CD4-positive, alpha-beta T cell treated with Interleukin-15 for 4 hours (primary cell): ENCODE results near the gene SYCP3.
A peak's percentile ranks its signal among the peaks of the same experiment; 100 is the strongest.
"Not testable (repeated sequence)": the region's sequence is repeated elsewhere in the genome, so short reads cannot be mapped to it uniquely, and the experiment has no call there.

Experiments
- DNase-seq: peaks from one replicate; pipeline ENCODE4 v3.0.0-alpha.2; 2020; ENCODE audit warnings: low spot score

SYCP3 gene

GRCh38 chr12:101759396-101760047 lies 20.3 kb upstream of the SYCP3 start:
- peak; percentile 52 for DNase-seq

GRCh38 chr12:101750152-101750551 lies 10.9 kb upstream of the SYCP3 start:
- DNase-seq = no peak

- DNase-seq = no peak
Observed at GRCh38 chr12:101749657-101750056, 10.4 kb upstream of the SYCP3 start.

GRCh38 chr12:101748907-101749306 lies 9.6 kb upstream of the SYCP3 start:
- DNase-seq = no peak

- DNase-seq = no peak
Observed at GRCh38 chr12:101747697-101748096, 8.4 kb upstream of the SYCP3 start.

GRCh38 chr12:101746661-101747060 lies 7.4 kb upstream of the SYCP3 start:
- DNase-seq = no peak

- DNase-seq = no peak
Observed at GRCh38 chr12:101746196-101746595, 6.9 kb upstream of the SYCP3 start.

- DNase-seq = no peak
Observed at GRCh38 chr12:101745481-101745880, 6.2 kb upstream of the SYCP3 start.

GRCh38 chr12:101743724-101744472 lies 4.6 kb upstream of the SYCP3 start:
- no peak for DNase-seq

GRCh38 chr12:101743242-101743641 lies 4.0 kb upstream of the SYCP3 start:
- DNase-seq = no peak

- DNase-seq = no peak
Observed at GRCh38 chr12:101740980-101741379, 1.7 kb upstream of the SYCP3 start.

GRCh38 chr12:101740566-101740965 lies 1.3 kb upstream of the SYCP3 start:
- DNase-seq = no peak

GRCh38 chr12:101737476-101737875 lies 1.8 kb downstream of the SYCP3 start:
- no peak for DNase-seq

GRCh38 chr12:101734482-101734881 lies 4.8 kb downstream of the SYCP3 start:
- DNase-seq = not testable (repeated sequence)

- no peak for DNase-seq
Observed at GRCh38 chr12:101733166-101733565, 6.1 kb downstream of the SYCP3 start.

- no peak for DNase-seq
Observed at GRCh38 chr12:101732318-101732717, 6.9 kb downstream of the SYCP3 start.

GRCh38 chr12:101729842-101730241 lies 9.4 kb downstream of the SYCP3 start:
- no peak for DNase-seq

- no peak for DNase-seq
Observed at GRCh38 chr12:101727098-101727497, 12.2 kb downstream of the SYCP3 start.

- no peak for DNase-seq
Observed at GRCh38 chr12:101722392-101722791, 16.9 kb downstream of the SYCP3 start.

GRCh38 chr12:101720118-101720517 lies 19.1 kb downstream of the SYCP3 start:
- DNase-seq = no peak

- DNase-seq = no peak
Observed at GRCh38 chr12:101719566-101719965, 19.7 kb downstream of the SYCP3 start.

- DNase-seq = no peak
Observed at GRCh38 chr12:101714877-101715444, 24.3 kb downstream of the SYCP3 start.

- DNase-seq = no peak
Observed at GRCh38 chr12:101713930-101714329, 25.3 kb downstream of the SYCP3 start.
